Measurements from ENCODE around the gene TEX264. TPM values are rescaled to one million over a fixed set of nuclear protein-coding genes. Genes with fewer than 3 reads are reported as not detected.

TEX264 gene
- total and polyA plus RNA-seq, 7 donors, result 16.8 to 71.5 (median 29.6) TPM

- ATAC-seq (no peak), DNase-seq (peak in 1 of 2 donors; percentile 27)
- Histone ChIP-seq H3K9me3 (no peaks in the 10 kb centered on the region), H3K27me3 (ENCODE audit: insufficient read depth in 3 of 3, low read length in 2 of 3) (no peaks in the 10 kb centered on the region), H3K4me3 (no peak overlapping the region), H3K36me3 (ENCODE audit: insufficient read depth in 1 of 2, low read depth in 1 of 2) (peaks cover 0 to 57% of the 10 kb centered on the region in 2 donors), H3K4me1 (peaks cover 35% of the 10 kb centered on the region), H3K27ac (no peak overlapping the region)
- 87 to 100% (median 100%) methylated on average over 1 of the region's 1 CpG for WGBS, 3 donors
- intact Hi-C loops (cut with DNase I), result loop anchor here in 1 of 2 donors (10.0 kb wide), 1 partner anchor 283 kb away; the partner anchor contains the start of gene RBM15B
- TF ChIP-seq CTCF (IDR thresholded peaks at IDR 0.05), result no peak
These were observed 7.1 kb downstream of the TEX264 start for GRCh38 chr3:51678186-51678585.

- Histone ChIP-seq H3K27ac (no peak overlapping the region), H3K27me3 (ENCODE audit: insufficient read depth in 3 of 3, low read length in 2 of 3) (no peaks in the 10 kb centered on the region), H3K4me1 (peaks cover 35% of the 10 kb centered on the region), H3K36me3 (ENCODE audit: insufficient read depth in 1 of 2, low read depth in 1 of 2) (peaks cover 0 to 57% of the 10 kb centered on the region in 2 donors), H3K9me3 (no peaks in the 10 kb centered on the region), H3K4me3 (no peak overlapping the region)
- 80 to 91% (median 84%) methylated on average over 2 of the region's 2 CpGs for WGBS, 3 donors
- intact Hi-C loops (cut with DNase I), result loop anchor here in 1 of 2 donors (10.0 kb wide), 1 partner anchor 284 kb away; the partner anchor contains the start of gene RBM15B
- ATAC-seq (no peak), DNase-seq (peak in 1 of 2 donors; percentile 38)
- TF ChIP-seq CTCF (IDR thresholded peaks at IDR 0.05), result no peak
These were observed 7.6 kb downstream of the TEX264 start for GRCh38 chr3:51678641-51679040.

DNA sequence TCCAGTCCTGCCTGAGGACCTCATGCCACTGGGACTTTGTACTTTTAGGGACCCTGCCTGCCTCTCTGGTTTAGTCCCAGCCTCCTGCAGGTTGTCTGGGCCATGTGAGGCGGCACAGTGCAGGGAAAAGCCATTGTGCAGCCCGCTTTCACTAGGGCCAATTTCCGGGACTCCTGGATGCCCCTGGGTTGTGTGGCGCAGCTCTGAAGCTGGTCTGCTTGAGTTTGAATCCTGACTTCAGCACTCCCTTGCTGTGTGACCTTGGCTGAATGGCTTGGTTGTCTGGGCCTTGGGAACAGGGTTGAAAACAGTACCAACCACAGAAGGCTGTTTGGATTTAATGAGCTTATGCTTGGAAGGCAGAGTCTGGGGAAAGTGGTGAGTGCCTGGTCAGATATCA is 8.3 kb downstream of the TEX264 start:
- Histone ChIP-seq H3K4me1 (peaks cover 35% of the 10 kb centered on the region), H3K27ac (no peak overlapping the region), H3K4me3 (no peak overlapping the region), H3K27me3 (ENCODE audit: insufficient read depth in 3 of 3, low read length in 2 of 3) (no peaks in the 10 kb centered on the region), H3K36me3 (ENCODE audit: insufficient read depth in 1 of 2, low read depth in 1 of 2) (peaks cover 0 to 58% of the 10 kb centered on the region in 2 donors), H3K9me3 (no peaks in the 10 kb centered on the region)
- no peak for TF ChIP-seq CTCF (IDR thresholded peaks at IDR 0.05)
- intact Hi-C loops (cut with DNase I), result loop anchor here in 1 of 2 donors (10.0 kb wide), 1 partner anchor 285 kb away; the partner anchor contains the start of gene RBM15B
- ATAC-seq (no peak), DNase-seq (peak in 1 of 2 donors; percentile 1)
- WGBS, 3 donors, result 93 to 96% (median 95%) methylated on average over 4 of the region's 4 CpGs

DNA sequence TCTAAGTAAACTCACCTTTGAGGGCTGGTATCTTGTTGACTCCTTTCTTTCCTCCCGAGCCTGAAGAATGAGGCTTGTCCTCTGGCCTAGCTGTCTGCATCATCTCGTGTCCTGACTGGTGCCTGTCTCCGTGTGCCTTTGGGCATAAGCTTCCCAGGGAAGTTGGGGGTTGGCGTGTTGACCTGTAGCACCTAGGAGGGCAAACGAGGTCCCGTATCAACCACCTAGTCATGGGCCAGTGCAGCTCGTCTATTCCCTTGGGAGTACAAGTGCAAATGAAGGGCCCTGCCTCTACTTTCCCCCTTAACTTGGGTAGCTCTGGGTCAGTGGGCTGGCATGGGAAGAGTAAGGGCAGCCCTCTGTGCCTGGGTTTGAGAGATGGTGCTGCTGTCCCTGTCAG is 8.7 kb downstream of the TEX264 start:
- peaks cover 35% of the 10 kb centered on the region for H3K4me1 ChIP-seq
- H3K27ac ChIP-seq, result no peak overlapping the region
- peaks cover 0 to 58% of the 10 kb centered on the region in 2 donors for H3K36me3 ChIP-seq (ENCODE audit: insufficient read depth in 1 of 2, low read depth in 1 of 2)
- DNase-seq (peak in 1 of 2 donors; percentile 12), ATAC-seq (no peak)
- H3K27me3 ChIP-seq (ENCODE audit: insufficient read depth in 3 of 3, low read length in 2 of 3), result no peaks in the 10 kb centered on the region
- intact Hi-C loops (cut with DNase I), result loop anchor here in 1 of 2 donors (10.0 kb wide), 1 partner anchor 285 kb away; the partner anchor contains the start of gene RBM15B
- H3K4me3 ChIP-seq, result no peak overlapping the region
- no peaks in the 10 kb centered on the region for H3K9me3 ChIP-seq
- WGBS, 3 donors, result 76 to 89% (median 85%) methylated on average over 7 of the region's 7 CpGs
- TF ChIP-seq CTCF (IDR thresholded peaks at IDR 0.05), result no peak

DNA sequence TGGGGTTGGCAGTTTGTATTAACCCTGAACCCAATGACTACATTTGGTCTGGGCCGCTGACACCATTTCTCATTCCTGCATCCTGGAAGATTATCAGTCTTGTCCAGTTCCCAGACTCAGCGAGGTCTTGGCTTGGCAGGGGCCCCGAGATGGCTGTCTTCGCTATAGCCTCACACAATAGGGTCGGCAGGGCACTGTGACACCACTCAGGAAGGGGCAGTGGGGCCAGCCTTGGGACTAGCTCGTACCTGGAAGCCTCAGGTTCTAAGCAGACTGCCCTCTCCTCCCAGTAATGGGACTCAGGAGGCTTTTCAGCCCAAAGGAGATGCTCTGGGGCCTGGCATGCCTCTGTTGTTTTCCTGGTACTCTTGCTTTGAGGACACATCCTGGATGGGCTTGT is 9.1 kb downstream of the TEX264 start:
- no peak for TF ChIP-seq CTCF (IDR thresholded peaks at IDR 0.05)
- WGBS, 3 donors, result 82 to 86% (median 82%) methylated on average over 6 of the region's 6 CpGs
- ATAC-seq, result no peak
- Histone ChIP-seq H3K27me3 (ENCODE audit: insufficient read depth in 3 of 3, low read length in 2 of 3) (no peaks in the 10 kb centered on the region), H3K36me3 (ENCODE audit: insufficient read depth in 1 of 2, low read depth in 1 of 2) (peaks cover 0 to 58% of the 10 kb centered on the region in 2 donors), H3K9me3 (no peaks in the 10 kb centered on the region), H3K27ac (no peak overlapping the region), H3K4me3 (no peak overlapping the region), H3K4me1 (peaks cover 36% of the 10 kb centered on the region)
- intact Hi-C loops (cut with DNase I), result no loop called here
- DNase-seq, result peak in 1 of 2 donors; percentile 28
